Activated T-helper 1 cell treated with anti-CD3 and anti-CD28 coated beads, Interleukin-12 subunit alpha, Interleukin-12 subunit beta, Interleukin-2, Interleukin-4 antibody, amounts not matched to agents 30 ng/mL and 10 ng/mL and 1 ng/mL, durations not matched to agents 14 hours and 24 hours and 36 hours (primary cell): ENCODE data around the gene DRD3. TPM values are rescaled to one million over a fixed set of nuclear protein-coding genes. Genes with fewer than 3 reads are reported as not detected.

Experiments used
- DNase-seq: peaks from one replicate; pipeline ENCODE4 v3.0.0; 2021; ENCODE audit warnings: low spot score
- H3K27ac Mint-ChIP-seq: one replicate; pipeline ENCODE4 v1.8.0; 2021; ENCODE audit warnings: mild to moderate bottlenecking, mixed read lengths
- H3K27me3 Mint-ChIP-seq: one replicate; pipeline ENCODE4 v1.8.0; 2022; ENCODE audit warnings: mild to moderate bottlenecking, moderate library complexity, mixed read lengths; ENCODE audit not compliant: insufficient read depth
- H3K36me3 Mint-ChIP-seq: one replicate; pipeline ENCODE4 v1.8.0; 2021; ENCODE audit warnings: low read depth, mixed read lengths
- H3K4me1 Mint-ChIP-seq: one replicate; pipeline ENCODE4 v1.8.0; 2021; ENCODE audit warnings: low read depth, mixed read lengths
- H3K4me3 Mint-ChIP-seq: one replicate; pipeline ENCODE4 v1.8.0; 2021; ENCODE audit warnings: mild to moderate bottlenecking, moderate library complexity, mixed read lengths
- H3K9me3 Mint-ChIP-seq: one replicate; pipeline ENCODE4 v1.8.0; 2021; ENCODE audit warnings: mixed read lengths
- intact Hi-C: fragments of 100-400 bp; cut with micrococcal nuclease; formaldehyde crosslinking; loops from one replicate; pipeline ENCODE4 v1.15.1; 2024
- total RNA-seq: library from RNA; stranded (reverse); gene quantifications from 2 replicates; pipeline ENCODE4 v1.2.3, GENCODE V29; 2022

The DRD3 gene
- total RNA-seq, 1 donor from 2014 or later = not detected

DNA sequence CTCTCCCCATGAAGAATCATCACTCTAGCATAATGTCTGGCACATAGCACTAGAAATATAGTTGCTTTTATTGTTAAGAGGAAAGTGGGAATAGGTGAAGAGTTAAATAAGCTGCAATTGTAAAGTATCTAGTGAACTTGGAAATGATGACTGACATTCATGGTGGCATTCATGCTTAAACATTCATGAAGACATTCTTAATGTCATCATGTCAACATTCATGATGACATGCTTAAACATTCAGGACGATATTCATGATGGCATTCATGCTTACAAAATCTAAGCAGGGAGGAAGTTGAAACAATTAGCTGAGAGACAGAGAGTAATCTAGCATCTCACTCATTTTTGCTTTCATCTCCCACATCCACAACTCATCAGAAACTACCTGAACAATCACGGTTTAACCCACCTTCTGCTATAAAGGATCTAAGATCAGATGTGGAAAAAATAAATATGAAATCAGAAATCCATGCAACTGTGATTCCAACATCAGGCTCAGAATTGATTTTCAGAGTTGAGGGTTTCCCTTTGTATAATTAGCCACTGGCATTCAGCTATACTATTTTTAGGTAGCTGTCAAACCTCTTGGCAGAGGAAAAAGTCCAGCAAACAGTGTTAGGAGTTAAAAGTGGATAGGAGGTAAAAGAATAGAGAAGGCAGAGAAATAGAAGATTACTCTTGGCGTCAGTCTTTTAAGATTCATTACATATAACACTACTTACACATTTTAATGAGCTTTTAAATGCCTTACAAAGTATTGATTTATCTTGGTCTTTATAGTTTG, 3.5 kb downstream of the DRD3 start:
- Mint-ChIP-seq H3K27me3 (peaks cover 14% of the 10 kb centered on the region), H3K4me3 (no peak overlapping the region), H3K36me3 (no peaks in the 10 kb centered on the region), H3K27ac (no peak overlapping the region), H3K9me3 (no peaks in the 10 kb centered on the region), H3K4me1 (no peaks in the 10 kb centered on the region)
- DNase-seq = no peak
- intact Hi-C loops = no loop called here

GRCh38 chr3:114171677-114172076, 7.2 kb downstream of the DRD3 start:
- no peak overlapping the region for H3K27ac Mint-ChIP-seq
- no peaks in the 10 kb centered on the region for H3K4me1 Mint-ChIP-seq
- peaks cover 5% of the 10 kb centered on the region for H3K27me3 Mint-ChIP-seq
- DNase-seq = no peak
- H3K9me3 Mint-ChIP-seq = no peaks in the 10 kb centered on the region
- H3K4me3 Mint-ChIP-seq = no peak overlapping the region
- intact Hi-C loops = no loop called here
- H3K36me3 Mint-ChIP-seq = no peaks in the 10 kb centered on the region

GRCh38 chr3:114168150-114168549, 10.7 kb downstream of the DRD3 start:
- no peak for DNase-seq
- H3K9me3 Mint-ChIP-seq = no peaks in the 10 kb centered on the region
- intact Hi-C loops = no loop called here
- no peak overlapping the region for H3K27ac Mint-ChIP-seq
- H3K36me3 Mint-ChIP-seq = no peaks in the 10 kb centered on the region
- peaks cover 3% of the 10 kb centered on the region for H3K27me3 Mint-ChIP-seq
- no peak overlapping the region for H3K4me3 Mint-ChIP-seq
- H3K4me1 Mint-ChIP-seq = no peaks in the 10 kb centered on the region

DNA sequence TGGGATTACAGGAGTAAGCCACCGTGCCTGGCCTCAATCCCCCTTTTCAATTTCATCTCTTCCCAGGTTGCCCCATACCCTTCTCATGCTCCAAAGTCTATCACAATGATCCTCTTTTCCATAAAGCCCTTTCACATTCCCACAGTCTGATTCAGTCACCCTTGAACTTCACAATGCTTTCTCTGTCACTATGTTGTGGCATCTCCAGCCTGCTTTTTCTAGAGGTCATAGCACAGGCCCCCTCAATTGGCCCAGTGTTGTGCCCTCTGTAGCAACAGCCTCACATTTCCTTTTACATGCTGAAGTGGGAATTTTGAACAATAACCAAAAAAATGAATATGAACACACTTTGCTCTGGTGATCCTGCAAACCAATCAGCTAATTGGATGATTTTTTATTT, 21.5 kb downstream of the DRD3 start:
- Mint-ChIP-seq H3K9me3 (no peaks in the 10 kb centered on the region), H3K4me3 (no peak overlapping the region), H3K27me3 (peaks cover 16% of the 10 kb centered on the region), H3K4me1 (no peaks in the 10 kb centered on the region), H3K27ac (no peak overlapping the region), H3K36me3 (no peaks in the 10 kb centered on the region)
- intact Hi-C loops = loop anchor here (10.0 kb wide), 1 partner anchor 937 kb away; no protein-coding TSS in a partner anchor
- DNase-seq = no peak

DNA sequence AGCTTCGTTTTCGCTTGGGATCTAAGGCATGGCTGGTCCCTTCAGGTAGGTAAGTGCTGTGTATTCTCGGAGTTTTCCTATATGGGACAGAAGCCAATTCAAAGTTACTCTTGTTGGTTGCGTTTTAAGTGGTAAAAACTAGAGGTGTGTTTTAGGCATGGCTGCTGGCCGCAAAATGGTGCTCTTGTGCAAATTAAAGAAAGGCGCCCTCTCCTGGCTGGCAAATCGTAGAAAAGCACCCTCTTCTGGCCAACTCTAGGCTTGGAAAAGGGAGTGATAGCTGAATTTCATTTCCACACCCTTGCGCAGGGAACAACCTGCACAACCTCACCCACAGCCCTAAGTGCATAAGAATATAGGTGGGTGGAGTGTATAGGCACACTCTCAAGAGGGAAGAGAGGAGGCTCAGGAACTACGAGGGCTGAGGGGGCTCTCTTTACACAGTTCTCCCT, 23.5 kb downstream of the DRD3 start:
- intact Hi-C loops = loop anchor here (10.0 kb wide), 1 partner anchor 939 kb away; no protein-coding TSS in a partner anchor
- Mint-ChIP-seq H3K27ac (no peak overlapping the region), H3K4me1 (no peaks in the 10 kb centered on the region), H3K9me3 (no peaks in the 10 kb centered on the region), H3K27me3 (peaks cover 16% of the 10 kb centered on the region), H3K36me3 (no peaks in the 10 kb centered on the region), H3K4me3 (no peak overlapping the region)
- DNase-seq = no peak

DNA sequence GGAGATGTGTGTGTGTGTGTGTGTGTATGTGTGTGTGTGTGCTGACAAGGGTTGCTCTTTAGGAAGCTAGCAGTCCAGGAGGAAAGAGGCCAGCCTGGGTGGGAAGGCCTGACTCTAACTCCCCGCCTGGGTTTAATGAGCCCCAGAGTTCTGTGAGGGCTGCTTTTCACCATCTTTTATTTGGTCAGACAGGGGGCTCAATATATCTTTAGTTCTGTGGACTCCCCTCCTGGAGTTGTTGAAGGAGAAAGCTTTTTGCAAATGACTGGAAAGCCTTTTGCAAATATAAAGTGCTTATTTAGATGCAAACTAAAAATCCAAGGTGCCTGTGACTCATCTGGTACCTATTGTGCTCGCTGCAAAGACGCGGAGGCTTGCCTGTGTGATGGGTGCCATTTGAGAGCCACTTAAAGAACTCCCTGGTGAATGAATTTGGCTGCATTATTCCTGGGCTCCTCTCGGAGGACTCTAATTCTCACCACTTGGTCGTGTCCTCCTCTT, 24.5 kb downstream of the DRD3 start:
- DNase-seq = no peak
- intact Hi-C loops = loop anchor here (10.0 kb wide), 1 partner anchor 940 kb away; no protein-coding TSS in a partner anchor
- no peaks in the 10 kb centered on the region for H3K36me3 Mint-ChIP-seq

GRCh38 chr3:114152519-114153151, 26.2 kb downstream of the DRD3 start:
- Mint-ChIP-seq H3K27ac (no peak overlapping the region), H3K4me1 (no peaks in the 10 kb centered on the region), H3K9me3 (no peaks in the 10 kb centered on the region), H3K4me3 (peak overlapping the region; percentile 21), H3K27me3 (peaks cover 8% of the 10 kb centered on the region), H3K36me3 (no peaks in the 10 kb centered on the region)
- peak; percentile 52 for DNase-seq
- intact Hi-C loops = loop anchor here (1.0 to 10.0 kb wide), 9 partner anchors 61 to 942 kb away; partner anchors contain the start of gene GRAMD1C

More for the DNA sequence above, 24.5 kb downstream of the DRD3 start:
- peaks cover 16% of the 10 kb centered on the region for H3K27me3 Mint-ChIP-seq
- H3K9me3 Mint-ChIP-seq = no peaks in the 10 kb centered on the region
- no peak overlapping the region for H3K27ac Mint-ChIP-seq
- no peaks in the 10 kb centered on the region for H3K4me1 Mint-ChIP-seq
- H3K4me3 Mint-ChIP-seq = no peak overlapping the region

- H3K27me3 Mint-ChIP-seq = peaks cover 4% of the 10 kb centered on the region
- DNase-seq = no peak
- H3K27ac Mint-ChIP-seq = no peak overlapping the region
- no peaks in the 10 kb centered on the region for H3K9me3 Mint-ChIP-seq
- H3K36me3 Mint-ChIP-seq = no peaks in the 10 kb centered on the region
- H3K4me1 Mint-ChIP-seq = no peaks in the 10 kb centered on the region
- H3K4me3 Mint-ChIP-seq = no peak overlapping the region
- intact Hi-C loops = loop anchor here (10.0 kb wide), 1 partner anchor 944 kb away; no protein-coding TSS in a partner anchor
Measured at GRCh38 chr3:114151091-114151490, 27.8 kb downstream of the DRD3 start.

GRCh38 chr3:114147251-114147650, 31.6 kb downstream of the DRD3 start:
- H3K27ac Mint-ChIP-seq = no peak overlapping the region
- H3K27me3 Mint-ChIP-seq = no peaks in the 10 kb centered on the region
- H3K9me3 Mint-ChIP-seq = no peaks in the 10 kb centered on the region
- no peak overlapping the region for H3K4me3 Mint-ChIP-seq
- no peak for DNase-seq
- H3K4me1 Mint-ChIP-seq = no peaks in the 10 kb centered on the region
- no peaks in the 10 kb centered on the region for H3K36me3 Mint-ChIP-seq
- intact Hi-C loops = no loop called here

- Mint-ChIP-seq H3K4me1 (no peaks in the 10 kb centered on the region), H3K27me3 (no peaks in the 10 kb centered on the region), H3K9me3 (no peaks in the 10 kb centered on the region), H3K4me3 (no peak overlapping the region), H3K36me3 (no peaks in the 10 kb centered on the region), H3K27ac (no peak overlapping the region)
- intact Hi-C loops = no loop called here
- DNase-seq = no peak
Measured at GRCh38 chr3:114144909-114145688, 33.8 kb downstream of the DRD3 start.

DNA sequence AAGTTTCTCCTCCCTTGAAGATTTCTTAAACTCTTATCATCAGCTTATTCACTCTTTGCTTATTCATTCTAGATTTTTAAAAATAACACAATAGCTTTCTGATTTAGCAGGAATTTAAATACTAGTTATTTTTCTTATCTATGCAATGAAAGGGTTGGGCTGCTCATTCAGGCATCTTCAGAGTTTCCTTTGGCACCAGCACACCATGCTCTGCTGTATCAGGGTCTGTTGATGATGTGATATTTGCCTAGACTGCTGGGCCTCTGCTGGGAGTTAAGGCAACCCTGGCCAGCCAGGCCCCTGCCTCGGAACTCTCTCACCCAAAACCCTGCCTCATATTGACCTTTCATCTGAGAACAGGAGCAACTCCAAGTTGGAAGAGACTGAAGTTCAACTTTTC, 35.0 kb downstream of the DRD3 start:
- no peak for DNase-seq
- intact Hi-C loops = no loop called here
- Mint-ChIP-seq H3K4me1 (no peaks in the 10 kb centered on the region), H3K27ac (no peak overlapping the region), H3K36me3 (no peaks in the 10 kb centered on the region), H3K4me3 (no peak overlapping the region), H3K9me3 (no peaks in the 10 kb centered on the region), H3K27me3 (peaks cover 3% of the 10 kb centered on the region)

- Mint-ChIP-seq H3K4me3 (no peak overlapping the region), H3K9me3 (no peaks in the 10 kb centered on the region), H3K27me3 (peaks cover 5% of the 10 kb centered on the region), H3K4me1 (no peaks in the 10 kb centered on the region), H3K36me3 (no peaks in the 10 kb centered on the region), H3K27ac (no peak overlapping the region)
- intact Hi-C loops = no loop called here
- no peak for DNase-seq
Measured at GRCh38 chr3:114139836-114140235, 39.0 kb downstream of the DRD3 start.
